Rectal smooth muscle tissue (tissue), 1 donor: ENCODE data around the gene CERS3.
"Not testable (repeated sequence)": the region's sequence is repeated elsewhere in the genome, so short reads cannot be mapped to it uniquely, and the experiment has no call there.

Experiments
- H3K27ac ChIP-seq: one replicate; pipeline ENCODE4 v1.7.0; 2013; ENCODE audit warnings: low read depth, low read length, inconsistent platforms
- H3K27me3 ChIP-seq: one replicate; pipeline ENCODE4 v1.7.0; 2013; ENCODE audit warnings: low read length; ENCODE audit not compliant: control insufficient read depth, insufficient read depth
- H3K36me3 ChIP-seq: one replicate; pipeline ENCODE4 v1.7.0; 2013; ENCODE audit warnings: low read length; ENCODE audit not compliant: control insufficient read depth, insufficient read depth
- H3K4me1 ChIP-seq: one replicate; pipeline ENCODE4 v1.7.0; 2013; ENCODE audit warnings: low read length; ENCODE audit not compliant: control insufficient read depth, insufficient read depth
- H3K4me3 ChIP-seq: one replicate; pipeline ENCODE4 v1.7.0; 2013; ENCODE audit warnings: low read length
- H3K9ac ChIP-seq: one replicate; pipeline ENCODE4 v1.7.0; 2013; ENCODE audit warnings: low read length

CERS3 gene

GRCh38 chr15:100448481-100448880 is 80.3 kb downstream of the CERS3 start:
- Histone ChIP-seq H3K36me3 (no peaks in the 10 kb centered on the region), H3K9ac (no peak overlapping the region), H3K27ac (no peak overlapping the region), H3K4me1 (no peaks in the 10 kb centered on the region), H3K4me3 (no peak overlapping the region), H3K27me3 (no peaks in the 10 kb centered on the region)

- not testable (repeated sequence) for H3K36me3 ChIP-seq, H3K4me3 ChIP-seq, H3K27me3 ChIP-seq, H3K27ac ChIP-seq, H3K9ac ChIP-seq, H3K4me1 ChIP-seq
These were observed 87.7 kb downstream of the CERS3 start for GRCh38 chr15:100441063-100441462.

GRCh38 chr15:100439514-100439913 is 89.2 kb downstream of the CERS3 start:
- Histone ChIP-seq H3K9ac (no peak overlapping the region), H3K4me3 (no peak overlapping the region), H3K36me3 (no peaks in the 10 kb centered on the region), H3K27ac (no peak overlapping the region), H3K4me1 (no peaks in the 10 kb centered on the region), H3K27me3 (no peaks in the 10 kb centered on the region)

- Histone ChIP-seq H3K9ac (no peak overlapping the region), H3K27me3 (no peaks in the 10 kb centered on the region), H3K4me1 (no peaks in the 10 kb centered on the region), H3K36me3 (no peaks in the 10 kb centered on the region), H3K4me3 (no peak overlapping the region), H3K27ac (no peak overlapping the region)
These were observed 90.2 kb downstream of the CERS3 start for GRCh38 chr15:100438570-100438969.

GRCh38 chr15:100437261-100437660 is 91.5 kb downstream of the CERS3 start:
- Histone ChIP-seq H3K36me3 (no peaks in the 10 kb centered on the region), H3K27ac (no peak overlapping the region), H3K27me3 (no peaks in the 10 kb centered on the region), H3K4me3 (no peak overlapping the region), H3K9ac (no peak overlapping the region), H3K4me1 (no peaks in the 10 kb centered on the region)

GRCh38 chr15:100434561-100434960 is 94.2 kb downstream of the CERS3 start:
- Histone ChIP-seq H3K27ac (no peak overlapping the region), H3K9ac (no peak overlapping the region), H3K27me3 (no peaks in the 10 kb centered on the region), H3K4me1 (no peaks in the 10 kb centered on the region), H3K36me3 (no peaks in the 10 kb centered on the region), H3K4me3 (no peak overlapping the region)

GRCh38 chr15:100434038-100434437 is 94.7 kb downstream of the CERS3 start:
- Histone ChIP-seq H3K36me3 (no peaks in the 10 kb centered on the region), H3K4me3 (no peak overlapping the region), H3K4me1 (no peaks in the 10 kb centered on the region), H3K27me3 (no peaks in the 10 kb centered on the region), H3K27ac (no peak overlapping the region), H3K9ac (no peak overlapping the region)

- Histone ChIP-seq H3K36me3 (no peaks in the 10 kb centered on the region), H3K27me3 (no peaks in the 10 kb centered on the region), H3K4me1 (no peaks in the 10 kb centered on the region), H3K27ac (no peak overlapping the region), H3K9ac (no peak overlapping the region), H3K4me3 (no peak overlapping the region)
These were observed 95.4 kb downstream of the CERS3 start for GRCh38 chr15:100433304-100433703.

- Histone ChIP-seq H3K27ac (no peak overlapping the region), H3K4me1 (no peaks in the 10 kb centered on the region), H3K27me3 (no peaks in the 10 kb centered on the region), H3K36me3 (no peaks in the 10 kb centered on the region), H3K4me3 (no peak overlapping the region), H3K9ac (no peak overlapping the region)
These were observed 98.3 kb downstream of the CERS3 start for GRCh38 chr15:100430411-100430810.

GRCh38 chr15:100429116-100429728 is 99.5 kb downstream of the CERS3 start:
- Histone ChIP-seq H3K4me3 (no peak overlapping the region), H3K27ac (no peak overlapping the region), H3K9ac (no peak overlapping the region), H3K4me1 (no peaks in the 10 kb centered on the region), H3K27me3 (no peaks in the 10 kb centered on the region), H3K36me3 (no peaks in the 10 kb centered on the region)

- Histone ChIP-seq H3K4me1 (no peaks in the 10 kb centered on the region), H3K4me3 (no peak overlapping the region), H3K27ac (no peak overlapping the region), H3K36me3 (no peaks in the 10 kb centered on the region), H3K27me3 (no peaks in the 10 kb centered on the region), H3K9ac (no peak overlapping the region)
These were observed 101.8 kb downstream of the CERS3 start for GRCh38 chr15:100426937-100427336.

- Histone ChIP-seq H3K4me3 (no peak overlapping the region), H3K27ac (no peak overlapping the region), H3K36me3 (no peaks in the 10 kb centered on the region), H3K4me1 (no peaks in the 10 kb centered on the region), H3K27me3 (no peaks in the 10 kb centered on the region), H3K9ac (no peak overlapping the region)
These were observed 123.6 kb downstream of the CERS3 start for GRCh38 chr15:100405179-100405578.

GRCh38 chr15:100400996-100401395 is 127.8 kb downstream of the CERS3 start:
- Histone ChIP-seq H3K27ac (no peak overlapping the region), H3K4me1 (no peaks in the 10 kb centered on the region), H3K9ac (no peak overlapping the region), H3K36me3 (no peaks in the 10 kb centered on the region), H3K27me3 (no peaks in the 10 kb centered on the region), H3K4me3 (no peak overlapping the region)
